ENCODE measurements around the gene OR1N2. TPM values are rescaled to one million over a fixed set of nuclear protein-coding genes. Genes with fewer than 3 reads are reported as not detected.

Gene OR1N2
- total and polyA plus RNA-seq, 2 of the 8 experiments (the other 6 are each of a cell fraction or from before 2014, with no cell fraction given) = not detected

DNA sequence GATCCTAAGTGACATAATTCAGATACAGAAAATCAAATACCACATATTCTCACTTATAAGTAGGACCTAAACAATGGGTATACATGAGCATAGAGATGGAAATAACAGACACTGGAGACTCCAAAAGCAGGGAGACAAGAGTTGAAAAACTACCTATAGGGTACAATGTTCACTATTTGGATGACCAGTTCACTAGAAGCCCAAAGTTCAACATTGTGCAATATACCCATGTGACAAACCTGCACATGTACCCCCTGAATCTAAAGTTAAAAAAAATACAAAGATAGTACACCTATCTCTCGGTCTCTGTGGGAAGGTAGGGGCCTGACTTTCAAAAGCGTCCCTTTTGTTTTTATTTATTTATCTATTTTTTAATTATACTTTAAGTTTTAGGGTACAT, 14.2 kb upstream of the OR1N2 start (continued):
- TF ChIP-seq CHD7 (IDR thresholded peaks at IDR 0.05; ENCODE audit: insufficient replicate concordance, low read length) (no peak), TAF7 (optimal IDR thresholded peaks at IDR 0.05; ENCODE audit: borderline replicate concordance, low read depth, low read length) (no peak), HDAC2 (IDR thresholded peaks at IDR 0.05; ENCODE audit: borderline replicate concordance in 1 of 2, low read depth in 2 of 2, low read length in 2 of 2) (no peak), POU5F1 (IDR thresholded peaks at IDR 0.05; ENCODE audit: low read depth, low read length) (no peak), SP4 (IDR thresholded peaks at IDR 0.05; ENCODE audit: low read length) (no peak), RAD21 (IDR thresholded peaks at IDR 0.05 in 1 of 2, conservative IDR thresholded peaks at IDR 0.05 in 1 of 2; ENCODE audit: low read depth in 2 of 2, low read length in 2 of 2) (no peak), CBX8 (IDR thresholded peaks at IDR 0.05; ENCODE audit: borderline replicate concordance, low read depth, low read length) (no peak), POLR2AphosphoS5 (IDR thresholded peaks at IDR 0.05; ENCODE audit: low read depth, low read length) (no peak)

Data from H1 (cell line).